Upper lobe of left lung (tissue), 6 donors: ENCODE measurements around the gene CARS2. TPM values are rescaled to one million over a fixed set of nuclear protein-coding genes. Genes with fewer than 3 reads are reported as not detected.

ENCODE experiments used
- ATAC-seq, 2 donors: fragments of 200-7000 bp; cut with Tn5 transposase; one replicate each; pipeline ENCODE4 v1.9.1; 2022; ENCODE audit warnings: mild to moderate bottlenecking in 2 of 2, moderate library complexity in 2 of 2; ENCODE audit not compliant: low FRiP score in 2 of 2
- DNase-seq, 2 donors: peaks; one replicate each; pipeline ENCODE4 v3.0.0-alpha.2; 2019 to 2020
- H3K27ac ChIP-seq, 4 donors: fragments of 200-600 bp; sonication (generic); one replicate each; pipeline ENCODE4 v1.5.1; 2016 to 2019
- H3K27me3 ChIP-seq, 4 donors: fragments of 200-600 bp; sonication (generic); one replicate each; pipeline ENCODE4 v1.5.1; 2017 to 2019
- H3K36me3 ChIP-seq, 4 donors: fragments of 200-600 bp; sonication (generic); one replicate each; pipeline ENCODE4 v1.5.1; 2016 to 2019
- H3K4me1 ChIP-seq, 4 donors: fragments of 200-600 bp; sonication (generic); one replicate each; pipeline ENCODE4 v1.5.1; 2018 to 2019
- H3K4me3 ChIP-seq, 4 donors: fragments of 200-600 bp; sonication (generic); one replicate each; pipeline ENCODE4 v1.5.1; 2017 to 2019; ENCODE audit warnings: mild to moderate bottlenecking in 2 of 4, moderate library complexity in 1 of 4
- H3K9me3 ChIP-seq, 4 donors: fragments of 200-600 bp; sonication (generic); one replicate each; pipeline ENCODE4 v1.5.1; 2018 to 2019
- CTCF ChIP-seq, 6 experiments: fragments of 450-650 bp in 4 of 6; fragments of 200-600 bp in 2 of 6; sonication (generic) in 2 of 6; IDR thresholded peaks; one replicate each; pipeline ENCODE4 v1.5.1; 2016 to 2019; ENCODE audit warnings: antibody characterized with exemption in 6 of 6
- EP300 ChIP-seq, 4 donors: sonication (generic); formaldehyde crosslinking; IDR thresholded peaks; one replicate each; pipeline ENCODE4 v1.5.1; 2017; ENCODE audit warnings: antibody characterized with exemption in 4 of 4, control low read depth in 2 of 4
- POLR2A ChIP-seq, 4 donors: fragments of 450-650 bp; IDR thresholded peaks; one replicate each; pipeline ENCODE4 v1.5.1; 2016 to 2017; ENCODE audit warnings: antibody characterized with exemption in 4 of 4, mild to moderate bottlenecking in 2 of 4
- POLR2AphosphoS5 ChIP-seq, 2 donors: sonication (generic); formaldehyde crosslinking; IDR thresholded peaks; one replicate each; pipeline ENCODE4 v1.5.1; 2017; ENCODE audit warnings: antibody characterized with exemption in 2 of 2
- WGBS, 2 donors: methylation state at CpG; one replicate each; pipeline ENCODE4 v1.1.5; 2017 to 2018; 5-methylcytosine and 5-hydroxymethylcytosine counted together
- total RNA-seq, 6 donors: library from RNA; depleted of rRNA in 4 of 6; stranded (reverse); fragments of >200 nt in 4 of 6; gene quantifications; one replicate each; pipeline versions ENCODE4 v1.1.0 to v1.2.1, GENCODE V29; 2016 to 2021
- donor health status: DM: no; HTN: no; CAD: no; lungs with moderate emphysema.
- donor health status: DM: no; HTN: yes; CAD: no; lungs with severe emphysema.

The CARS2 gene
- total RNA-seq, 6 donors from 2014 or later: 53.2 to 107 (median 63.0) TPM

GRCh38 chr13:110648146-110648819 lies 57.6 kb downstream of the CARS2 start:
- no peak for DNase-seq
- H3K36me3 ChIP-seq: peaks cover 0 to 80% (median 47%) of the 10 kb centered on the region in 4 donors

GRCh38 chr13:110647365-110647737 lies 58.6 kb downstream of the CARS2 start:
- WGBS, 2 donors: 93 to 95% methylated on average over 8 to 10 of the region's 10 CpGs
- no peak overlapping the region for H3K4me3 ChIP-seq
- DNase-seq: no peak
- H3K27me3 ChIP-seq: no peaks in the 10 kb centered on the region
- TF ChIP-seq CTCF (IDR thresholded peaks at IDR 0.05): no peak
- no peak for TF ChIP-seq POLR2A (IDR thresholded peaks at IDR 0.05)
- TF ChIP-seq EP300 (IDR thresholded peaks at IDR 0.05): no peak
- no peak for TF ChIP-seq POLR2AphosphoS5 (IDR thresholded peaks at IDR 0.05)
- peaks cover 2 to 82% (median 46%) of the 10 kb centered on the region in 4 donors for H3K36me3 ChIP-seq
- ATAC-seq: no peak
- H3K27ac ChIP-seq: no peak overlapping the region
- H3K9me3 ChIP-seq: no peaks in the 10 kb centered on the region
- peaks cover 0 to 7% (median 4%) of the 10 kb centered on the region in 4 donors for H3K4me1 ChIP-seq

More at GRCh38 chr13:110648146-110648819, 57.6 kb downstream of the CARS2 start:
- peaks cover 0 to 7% (median 4%) of the 10 kb centered on the region in 4 donors for H3K4me1 ChIP-seq
- no peak overlapping the region for H3K4me3 ChIP-seq
- ATAC-seq: no peak
- H3K27me3 ChIP-seq: no peaks in the 10 kb centered on the region
- no peaks in the 10 kb centered on the region for H3K9me3 ChIP-seq
- 91 to 94% methylated on average over 10 to 16 of the region's 16 CpGs for WGBS, 2 donors
- H3K27ac ChIP-seq: no peak overlapping the region
- TF ChIP-seq CTCF (IDR thresholded peaks at IDR 0.05): no peak
- no peak for TF ChIP-seq EP300 (IDR thresholded peaks at IDR 0.05)
- no peak for TF ChIP-seq POLR2A (IDR thresholded peaks at IDR 0.05)
- TF ChIP-seq POLR2AphosphoS5 (IDR thresholded peaks at IDR 0.05): no peak

- Histone ChIP-seq H3K4me1 (peaks cover 0 to 7% (median 4%) of the 10 kb centered on the region in 4 donors), H3K27ac (no peak overlapping the region), H3K4me3 (no peak overlapping the region), H3K36me3 (peaks cover 7 to 82% (median 50%) of the 10 kb centered on the region in 4 donors), H3K27me3 (no peaks in the 10 kb centered on the region), H3K9me3 (no peaks in the 10 kb centered on the region)
- WGBS, 2 donors: 93 to 94% methylated on average over 14 to 26 of the region's 29 CpGs
- peak in 1 of 2 donors; percentile 72 for DNase-seq
- no peak for TF ChIP-seq POLR2A (IDR thresholded peaks at IDR 0.05)
- TF ChIP-seq POLR2AphosphoS5 (IDR thresholded peaks at IDR 0.05): no peak
- TF ChIP-seq EP300 (IDR thresholded peaks at IDR 0.05): no peak
- no peak for TF ChIP-seq CTCF (IDR thresholded peaks at IDR 0.05)
- no peak for ATAC-seq
These were observed 59.2 kb downstream of the CARS2 start for GRCh38 chr13:110646442-110647364.

- 92 to 100% methylated on average over 1 to 12 of the region's 15 CpGs for WGBS, 2 donors
These were observed 60.2 kb downstream of the CARS2 start for GRCh38 chr13:110645750-110646149.

More at GRCh38 chr13:110645750-110646149, 60.2 kb downstream of the CARS2 start:
- H3K9me3 ChIP-seq: no peaks in the 10 kb centered on the region
- DNase-seq (peak in 1 of 2 donors; percentile 69), ATAC-seq (no peak)
- no peak overlapping the region for H3K27ac ChIP-seq
- H3K4me3 ChIP-seq: no peak overlapping the region
- H3K4me1 ChIP-seq: peaks cover 0 to 7% (median 4%) of the 10 kb centered on the region in 4 donors
- H3K27me3 ChIP-seq: no peaks in the 10 kb centered on the region
- H3K36me3 ChIP-seq: peaks cover 7 to 83% (median 54%) of the 10 kb centered on the region in 4 donors
- TF ChIP-seq POLR2AphosphoS5 (IDR thresholded peaks at IDR 0.05): no peak
- TF ChIP-seq CTCF (IDR thresholded peaks at IDR 0.05): no peak
- no peak for TF ChIP-seq POLR2A (IDR thresholded peaks at IDR 0.05)
- no peak for TF ChIP-seq EP300 (IDR thresholded peaks at IDR 0.05)
